H9 (cell line): Measurements from ENCODE around the gene ZRANB3. TPM values are rescaled to one million over a fixed set of nuclear protein-coding genes. Genes with fewer than 3 reads are reported as not detected.

ENCODE experiments used
- DNase-seq: peaks from one replicate; pipeline ENCODE4 v3.0.0-alpha.2; 2017
- H2AFZ ChIP-seq: one replicate; pipeline ENCODE4 v1.6.1; 2013; ENCODE audit warnings: mild to moderate bottlenecking, low read length, control low read depth, moderate library complexity
- H2AK5ac ChIP-seq: 2 replicates; pipeline ENCODE4 v1.6.1; 2013; ENCODE audit warnings: low read length, control low read depth, mixed read lengths; ENCODE audit not compliant: insufficient read length
- H2BK120ac ChIP-seq: one replicate; pipeline ENCODE4 v1.6.1; 2013; ENCODE audit warnings: low read depth, mild to moderate bottlenecking, low read length, control low read depth, inconsistent platforms; ENCODE audit not compliant: poor library complexity, severe bottlenecking
- H2BK12ac ChIP-seq: 2 replicates; pipeline ENCODE4 v1.6.1; 2013; ENCODE audit warnings: low read length, control low read depth, mixed read lengths, low read depth; ENCODE audit not compliant: insufficient read length
- H2BK15ac ChIP-seq: 2 replicates; pipeline ENCODE4 v1.6.1; 2013; ENCODE audit warnings: low read depth, low read length, control low read depth
- H2BK20ac ChIP-seq: one replicate; pipeline ENCODE4 v1.6.1; 2013; ENCODE audit warnings: low read depth, mild to moderate bottlenecking, low read length, control low read depth, inconsistent platforms; ENCODE audit not compliant: poor library complexity, severe bottlenecking
- H2BK5ac ChIP-seq: 2 replicates; pipeline ENCODE4 v1.6.1; 2013; ENCODE audit warnings: low read length, control low read depth, mixed read lengths; ENCODE audit not compliant: insufficient read length
- H3K14ac ChIP-seq: 2 replicates; pipeline ENCODE4 v1.6.1; 2013; ENCODE audit warnings: low read length, control low read depth; ENCODE audit not compliant: insufficient read depth
- H3K18ac ChIP-seq: 2 replicates; pipeline ENCODE4 v1.6.1; 2013; ENCODE audit warnings: low read depth, mild to moderate bottlenecking, mixed read lengths, low read length, control low read depth; ENCODE audit not compliant: insufficient read length
- H3K23ac ChIP-seq: 2 replicates; pipeline ENCODE4 v1.6.1; 2013; ENCODE audit warnings: low read length, control low read depth, mixed read lengths, low read depth; ENCODE audit not compliant: insufficient read length
- H3K23me2 ChIP-seq: 2 replicates; pipeline ENCODE4 v1.6.1; 2013; ENCODE audit warnings: low read depth, mild to moderate bottlenecking, mixed read lengths, low read length, control low read depth; ENCODE audit not compliant: insufficient read length, poor library complexity, severe bottlenecking
- H3K27ac ChIP-seq: 2 replicates; pipeline ENCODE4 v1.5.1; 2013; ENCODE audit warnings: low read length, control low read depth, mixed read lengths, low read depth; ENCODE audit not compliant: insufficient read length
- H3K27me3 ChIP-seq: 2 replicates; pipeline ENCODE4 v1.6.1; 2013; ENCODE audit warnings: low read length, control low read depth, inconsistent platforms; ENCODE audit not compliant: insufficient read depth
- H3K4ac ChIP-seq: 2 replicates; pipeline ENCODE4 v1.6.1; 2013; ENCODE audit warnings: low read depth, mild to moderate bottlenecking, control low read depth, inconsistent platforms, low read length, moderate library complexity
- H3K4me1 ChIP-seq: 2 replicates; pipeline ENCODE4 v1.6.1; 2013; ENCODE audit warnings: low read length, control low read depth, inconsistent platforms; ENCODE audit not compliant: insufficient read depth
- H3K4me2 ChIP-seq: 2 replicates; pipeline ENCODE4 v1.6.1; 2013; ENCODE audit warnings: low read length, control low read depth, mixed read lengths; ENCODE audit not compliant: insufficient read length, insufficient read depth
- H3K56ac ChIP-seq: 2 replicates; pipeline ENCODE4 v1.6.1; 2013; ENCODE audit warnings: low read depth, mild to moderate bottlenecking, mixed read lengths, low read length, control low read depth; ENCODE audit not compliant: insufficient read length
- H3K79me1 ChIP-seq: 2 replicates; pipeline ENCODE4 v1.6.1; 2013; ENCODE audit warnings: low read depth, mild to moderate bottlenecking, moderate library complexity, low read length, control low read depth, inconsistent platforms; ENCODE audit not compliant: insufficient read depth, poor library complexity, severe bottlenecking
- H3K79me2 ChIP-seq: 2 replicates; pipeline ENCODE4 v1.6.1; 2013; ENCODE audit warnings: low read length, control low read depth, inconsistent platforms; ENCODE audit not compliant: insufficient read depth
- H3K9ac ChIP-seq: 2 replicates; pipeline ENCODE4 v1.6.1; 2013; ENCODE audit warnings: low read length, control low read depth, mixed read lengths; ENCODE audit not compliant: insufficient read length; ENCODE audit errors: extremely low read depth
- H3K9me3 ChIP-seq: one replicate; pipeline ENCODE4 v1.6.1; 2013; ENCODE audit warnings: low read depth, low read length, inconsistent platforms; ENCODE audit not compliant: control insufficient read depth
- H3T11ph ChIP-seq: one replicate; pipeline ENCODE4 v1.6.1; 2013; ENCODE audit warnings: mild to moderate bottlenecking, low read length, control low read depth, inconsistent platforms
- H4K20me1 ChIP-seq: one replicate; pipeline ENCODE4 v1.6.1; 2013; ENCODE audit not compliant: control insufficient read depth, insufficient read length, insufficient read depth
- H4K5ac ChIP-seq: 2 replicates; pipeline ENCODE4 v1.6.1; 2013; ENCODE audit warnings: low read depth, mild to moderate bottlenecking, mixed read lengths, low read length, control low read depth; ENCODE audit not compliant: insufficient read length
- H4K8ac ChIP-seq: replicated peaks from 2 replicates; pipeline ENCODE4 v1.6.1; 2013; ENCODE audit warnings: low read length, control low read depth, mixed read lengths, low read depth; ENCODE audit not compliant: insufficient read length
- H4K91ac ChIP-seq: 2 replicates; pipeline ENCODE4 v1.6.1; 2013; ENCODE audit warnings: low read depth, mild to moderate bottlenecking, moderate library complexity, mixed read lengths, low read length, control low read depth; ENCODE audit not compliant: insufficient read length
- H3K27ac Mint-ChIP-seq, 3 experiments: 2 replicates in 2 of 3; 3 replicates in 1 of 3; pipeline ENCODE4 v1.8.0; 2020 to 2021; ENCODE audit warnings: mixed read lengths in 3 of 3, mild to moderate bottlenecking in 1 of 3, moderate library complexity in 1 of 3
- H3K27me3 Mint-ChIP-seq: 2 replicates; pipeline ENCODE4 v1.8.0; 2021; ENCODE audit warnings: low read depth, mild to moderate bottlenecking, moderate library complexity, mixed read lengths
- H3K36me3 Mint-ChIP-seq, 3 experiments: 2 replicates in 2 of 3; 3 replicates in 1 of 3; pipeline ENCODE4 v1.8.0; 2020 to 2021; ENCODE audit warnings: low read depth in 3 of 3, mixed read lengths in 3 of 3; ENCODE audit not compliant: insufficient read depth in 1 of 3
- H3K4me1 Mint-ChIP-seq, 2 experiments: 2 replicates each; pipeline ENCODE4 v1.8.0; 2020; ENCODE audit warnings: mixed read lengths in 2 of 2
- H3K4me3 Mint-ChIP-seq, 2 experiments: 2 replicates in 1 of 2; 3 replicates in 1 of 2; pipeline ENCODE4 v1.8.0; 2020 to 2021; ENCODE audit warnings: mild to moderate bottlenecking in 2 of 2, mixed read lengths in 2 of 2, moderate library complexity in 1 of 2
- H3K9me3 Mint-ChIP-seq, 2 experiments: 2 replicates in 1 of 2; 3 replicates in 1 of 2; pipeline ENCODE4 v1.8.0; 2020; ENCODE audit warnings: mild to moderate bottlenecking in 2 of 2, mixed read lengths in 2 of 2, moderate library complexity in 1 of 2
- WGBS: extraction: QIAGEN DNeasy Blood & Tissue Kit; methylation state at CpG from one replicate; pipeline ENCODE4 v1.1.7; 2013; ENCODE audit warnings: missing lambda C conversion rate, low lambda C conversion rate, mixed read lengths; ENCODE audit not compliant: insufficient read length; ENCODE audit errors: extremely low coverage; 5-methylcytosine and 5-hydroxymethylcytosine counted together
- total RNA-seq: library from RNA; stranded (reverse); gene quantifications from 2 replicates; pipeline ENCODE4 v1.2.1, GENCODE V29; 2021
- TF ChIP-seq, protein P1 (sequence below): fragments of 200-600 bp; sonication (generic); conservative IDR thresholded peaks from 3 replicates; pipeline ENCODE4 v1.8.0; 2021; ENCODE audit warnings: antibody characterized with exemption, mild to moderate bottlenecking

ZRANB3 gene
- total RNA-seq, 1 experiment from 2014 or later, result 16.7 TPM

DNA sequence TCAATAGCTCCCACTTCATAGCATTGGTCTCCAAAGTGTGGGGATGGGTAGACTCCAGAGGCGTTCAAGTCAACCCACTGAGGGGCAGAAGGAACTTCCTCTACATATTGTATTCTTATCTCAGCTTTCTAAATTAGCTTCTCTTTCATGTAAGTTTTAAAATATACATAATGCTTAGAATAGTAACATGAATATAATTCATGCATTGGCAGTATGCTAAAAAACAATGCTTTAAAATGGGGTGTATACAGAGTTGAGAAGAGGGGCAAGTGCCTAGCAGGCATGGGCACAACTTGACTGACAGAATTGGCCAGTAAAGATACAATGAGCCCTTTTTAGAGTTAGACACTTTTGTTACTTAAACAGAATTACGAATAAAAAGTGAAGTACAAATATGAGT lies 212.2 kb downstream of the ZRANB3 start:
- no CpG with 5 or more reads among the region's 2 CpGs for WGBS

More for the DNA sequence above, 212.2 kb downstream of the ZRANB3 start:
- Histone ChIP-seq H3K4me1 (no peaks in the 10 kb centered on the region), H2BK15ac (no peak overlapping the region), H2AK5ac (no peak overlapping the region), H3K14ac (no peak overlapping the region), H4K20me1 (no peaks in the 10 kb centered on the region), H3K27me3 (no peaks in the 10 kb centered on the region), H3K23ac (no peak overlapping the region), H2BK5ac (no peak overlapping the region), H3K4ac (no peak overlapping the region), H4K91ac (no peak overlapping the region), H4K5ac (no peak overlapping the region), H3K4me2 (no peak overlapping the region), H3K56ac (no peak overlapping the region), H3K79me2 (no peaks in the 10 kb centered on the region), H3K79me1 (no peaks in the 10 kb centered on the region), H3K23me2 (no peaks in the 10 kb centered on the region), H2AFZ (no peak overlapping the region), H3K27ac (no peak overlapping the region), H2BK20ac (no peak overlapping the region), H3K9me3 (no peaks in the 10 kb centered on the region), H3K18ac (no peak overlapping the region), H2BK120ac (no peak overlapping the region), H4K8ac (no peak overlapping the region), H3K9ac (no peak overlapping the region), H2BK12ac (no peak overlapping the region), H3T11ph (no peak overlapping the region)
- peaks cover 0 to 1% (median 0%) of the 10 kb centered on the region in 3 experiments; a peak in 1 of 7 replicates for H3K36me3 Mint-ChIP-seq
- H3K9me3 Mint-ChIP-seq, result peaks cover 0 to 3% of the 10 kb centered on the region in 2 experiments; a peak in 1 of 5 replicates
- H3K4me3 Mint-ChIP-seq, result no peak overlapping the region
- H3K27me3 Mint-ChIP-seq, result no peaks in the 10 kb centered on the region
- TF ChIP-seq, protein P1, sequence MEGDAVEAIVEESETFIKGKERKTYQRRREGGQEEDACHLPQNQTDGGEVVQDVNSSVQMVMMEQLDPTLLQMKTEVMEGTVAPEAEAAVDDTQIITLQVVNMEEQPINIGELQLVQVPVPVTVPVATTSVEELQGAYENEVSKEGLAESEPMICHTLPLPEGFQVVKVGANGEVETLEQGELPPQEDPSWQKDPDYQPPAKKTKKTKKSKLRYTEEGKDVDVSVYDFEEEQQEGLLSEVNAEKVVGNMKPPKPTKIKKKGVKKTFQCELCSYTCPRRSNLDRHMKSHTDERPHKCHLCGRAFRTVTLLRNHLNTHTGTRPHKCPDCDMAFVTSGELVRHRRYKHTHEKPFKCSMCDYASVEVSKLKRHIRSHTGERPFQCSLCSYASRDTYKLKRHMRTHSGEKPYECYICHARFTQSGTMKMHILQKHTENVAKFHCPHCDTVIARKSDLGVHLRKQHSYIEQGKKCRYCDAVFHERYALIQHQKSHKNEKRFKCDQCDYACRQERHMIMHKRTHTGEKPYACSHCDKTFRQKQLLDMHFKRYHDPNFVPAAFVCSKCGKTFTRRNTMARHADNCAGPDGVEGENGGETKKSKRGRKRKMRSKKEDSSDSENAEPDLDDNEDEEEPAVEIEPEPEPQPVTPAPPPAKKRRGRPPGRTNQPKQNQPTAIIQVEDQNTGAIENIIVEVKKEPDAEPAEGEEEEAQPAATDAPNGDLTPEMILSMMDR, result no peak
- no peak overlapping the region for H3K27ac Mint-ChIP-seq
- DNase-seq, result no peak
- H3K4me1 Mint-ChIP-seq, result no peaks in the 10 kb centered on the region
